ENCODE measurements around the gene MYL12A. TPM values are rescaled to one million over a fixed set of nuclear protein-coding genes. Genes with fewer than 3 reads are reported as not detected.

MYL12A gene
- total RNA-seq, 1 donor from 2014 or later: 1,143 TPM

DNA sequence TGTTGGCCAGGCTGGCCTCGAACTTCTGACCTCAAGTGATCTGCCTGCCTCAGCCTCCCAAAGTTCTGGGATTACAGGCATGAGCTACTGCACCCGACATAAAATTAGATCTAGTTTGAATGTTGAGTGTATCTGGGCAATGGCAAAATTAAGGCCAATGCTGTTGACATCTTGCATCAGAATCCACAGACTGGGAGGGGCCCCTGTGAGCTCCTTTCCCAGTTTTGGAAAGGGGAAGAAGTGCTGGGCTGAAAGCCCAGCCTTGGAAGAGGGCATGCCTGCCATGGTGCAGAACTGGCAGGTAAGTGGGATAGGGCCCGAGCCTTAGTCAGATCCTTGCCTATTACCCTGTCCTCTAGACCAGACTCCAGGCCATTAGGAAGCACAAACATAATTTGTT lies 23.4 kb upstream of the MYL12A start:
- no peak for DNase-seq (ENCODE audit: low read depth in 2 of 2)

DNA sequence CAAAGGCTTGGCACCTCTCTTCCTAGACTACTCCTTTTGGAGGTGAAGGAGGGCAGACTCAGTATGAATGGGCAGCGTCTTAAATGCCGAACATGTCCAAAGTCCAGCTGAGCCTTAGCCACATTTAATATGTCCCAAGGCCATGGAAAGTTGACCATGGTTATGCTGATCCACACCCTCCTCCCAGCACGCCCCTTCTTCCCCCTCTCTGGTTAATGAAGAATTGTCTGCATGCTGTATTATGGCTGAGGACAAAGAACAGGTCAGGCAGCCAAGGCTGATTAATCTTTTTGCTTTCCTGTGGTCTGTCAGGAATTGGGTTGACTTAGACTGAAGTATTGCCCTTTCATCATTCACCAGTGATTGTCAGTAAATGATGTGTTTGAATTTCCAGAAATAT lies 22.0 kb upstream of the MYL12A start:
- DNase-seq (ENCODE audit: low read depth in 2 of 2): no peak

DNA sequence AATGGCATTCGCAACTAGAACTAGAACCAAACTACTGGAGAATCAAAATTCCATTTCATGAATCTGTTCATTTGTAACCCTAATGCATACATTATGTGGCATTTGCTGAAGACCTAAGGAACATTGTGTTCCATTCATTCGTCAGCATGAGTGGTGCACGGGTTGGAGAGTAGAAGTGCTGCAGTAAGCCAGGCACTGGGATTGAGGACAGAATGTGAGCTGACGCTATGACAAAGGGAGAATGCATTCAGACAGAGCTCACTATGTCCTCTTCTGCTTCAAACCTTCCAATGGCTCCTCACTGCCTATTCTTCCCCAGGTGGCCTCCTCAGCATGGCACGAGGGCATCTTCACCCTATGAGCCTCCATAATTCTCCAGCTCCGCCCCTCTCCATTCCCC lies 21.6 kb upstream of the MYL12A start:
- no peak for DNase-seq (ENCODE audit: low read depth in 2 of 2)

DNA sequence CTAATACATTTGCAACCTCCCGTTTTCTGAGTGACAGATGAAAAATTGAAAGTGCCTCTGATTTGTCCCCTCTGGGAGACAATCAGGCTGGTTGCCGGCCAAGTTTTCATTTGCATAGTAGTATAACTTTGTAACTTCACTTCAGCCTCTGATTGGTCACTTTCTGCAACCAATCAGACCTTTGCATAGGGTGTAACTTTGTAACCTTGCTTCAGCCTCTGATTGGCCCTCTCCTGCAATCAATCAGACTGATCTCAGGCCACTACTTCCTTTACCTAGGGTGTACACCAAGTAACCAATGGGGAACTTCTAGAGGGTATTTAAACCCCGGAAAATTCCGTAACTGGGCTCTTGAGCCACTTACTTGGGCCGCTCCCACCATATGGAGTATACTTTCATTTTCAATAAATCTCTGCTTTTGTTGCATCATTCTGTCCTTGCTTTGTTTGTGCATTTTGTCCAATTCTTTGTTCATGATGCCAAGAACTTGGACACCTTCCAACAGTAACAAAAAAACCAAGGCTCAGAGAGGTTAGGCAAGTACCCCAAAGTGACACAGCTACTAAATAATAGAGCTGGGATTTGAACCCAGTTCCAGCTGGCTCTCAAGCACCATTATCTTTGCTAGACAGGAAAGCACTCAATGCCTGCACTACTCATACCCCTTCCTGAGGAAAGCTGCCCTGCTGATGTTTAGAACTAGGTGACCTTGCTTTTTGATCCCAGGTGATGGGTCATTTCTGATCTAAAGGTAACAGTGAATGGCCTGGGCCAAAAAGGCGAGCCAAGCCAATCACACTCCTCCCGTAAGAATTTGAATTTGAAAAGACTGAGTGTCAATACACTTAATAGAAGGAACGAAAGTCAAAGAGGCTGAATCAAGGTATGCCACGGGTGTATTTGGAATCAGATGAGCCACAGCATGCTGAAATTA lies 16.9 kb upstream of the MYL12A start:
- no peak for DNase-seq (ENCODE audit: low read depth in 2 of 2)

DNA sequence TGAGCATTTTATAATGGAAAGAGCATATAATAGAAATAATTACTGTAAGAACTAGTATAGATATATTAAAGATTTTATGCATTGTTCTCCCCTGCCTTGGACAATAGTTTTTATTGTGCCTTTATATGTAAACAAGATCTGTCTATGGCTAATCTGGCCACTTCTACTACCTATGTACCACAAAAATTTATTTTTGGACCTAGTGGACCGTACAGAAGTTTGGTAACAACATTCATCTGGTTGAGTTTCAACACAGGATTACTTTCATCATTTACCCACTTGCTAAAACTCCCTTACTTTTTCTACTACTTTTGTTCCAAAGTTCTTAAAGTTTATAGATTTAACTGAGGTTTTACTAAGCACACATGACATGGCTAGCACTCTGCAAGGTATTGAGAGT lies 14.6 kb upstream of the MYL12A start:
- DNase-seq (ENCODE audit: low read depth in 2 of 2): no peak

DNA sequence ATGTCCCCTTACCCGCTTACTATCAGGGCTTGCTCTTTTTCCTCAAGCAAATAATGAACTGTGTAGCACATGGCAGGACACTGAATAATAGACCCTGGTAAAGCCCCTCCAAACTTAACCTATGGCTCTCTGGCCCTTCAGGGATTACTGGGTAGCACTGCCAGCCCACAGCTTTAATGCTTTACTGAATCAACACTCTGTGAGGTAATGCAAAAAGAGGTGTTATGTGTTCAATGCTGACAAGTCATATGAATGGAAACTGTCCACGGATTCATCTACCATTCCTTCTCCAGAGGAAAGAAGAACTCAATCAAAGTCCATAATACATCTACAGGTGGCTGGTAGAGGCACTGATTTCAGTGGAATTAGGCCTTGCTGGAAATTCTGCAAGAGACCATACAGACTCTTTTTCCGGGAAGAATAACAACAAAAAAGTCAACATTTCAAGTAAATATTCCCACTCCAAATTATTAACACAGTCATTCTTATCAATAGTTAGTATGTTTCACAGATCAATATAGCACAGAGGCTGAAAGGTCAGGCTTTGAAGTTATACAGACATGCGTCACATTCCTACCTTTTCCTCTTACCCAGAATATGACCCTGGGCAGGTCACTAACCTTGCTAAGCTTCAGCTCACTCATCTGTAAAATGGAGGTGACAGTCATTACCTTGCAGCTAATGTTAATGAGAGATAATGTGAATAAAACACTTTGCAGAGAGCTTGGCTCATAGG lies 14.0 kb upstream of the MYL12A start:
- no peak for DNase-seq (ENCODE audit: low read depth in 2 of 2)

DNA sequence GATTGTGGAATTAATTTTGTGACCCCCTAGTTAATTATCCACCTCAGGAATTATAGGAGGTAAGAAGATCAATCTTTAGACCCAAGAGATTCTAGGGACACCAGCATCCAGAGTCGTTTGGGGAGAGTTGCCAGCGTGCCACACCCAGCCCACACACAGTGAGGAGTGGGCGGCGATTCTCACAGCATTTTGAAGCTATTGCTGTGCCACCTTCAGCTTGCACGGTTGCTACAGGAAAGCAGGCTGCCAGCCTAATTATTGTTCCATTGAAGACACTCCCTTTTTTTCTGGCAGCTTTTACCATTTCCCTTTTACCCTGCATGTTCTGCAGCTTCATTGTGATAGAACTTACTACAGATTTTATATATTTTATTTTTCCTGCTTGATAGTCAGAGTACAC lies 13.1 kb upstream of the MYL12A start:
- DNase-seq (ENCODE audit: low read depth in 2 of 2): no peak

DNA sequence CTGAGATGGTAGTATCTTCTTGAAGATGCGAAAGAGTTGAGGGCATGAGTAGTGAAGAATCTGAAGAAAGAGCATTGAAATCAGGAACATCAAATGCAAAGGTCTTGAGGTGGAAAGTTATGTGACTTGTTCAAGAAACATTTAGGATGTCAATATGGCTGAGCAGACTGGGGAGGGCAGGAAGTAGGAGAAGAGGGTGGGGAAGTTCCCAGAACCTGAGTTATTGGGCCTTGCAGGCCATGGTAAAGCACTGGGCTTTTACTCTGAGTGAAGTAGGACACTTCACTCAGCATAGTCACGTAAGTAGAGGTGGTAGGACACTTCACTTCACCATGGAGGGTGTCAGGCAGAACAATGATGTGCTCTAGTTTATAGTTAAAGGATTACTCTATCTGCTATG lies 11.8 kb upstream of the MYL12A start:
- DNase-seq (ENCODE audit: low read depth in 2 of 2): no peak

DNA sequence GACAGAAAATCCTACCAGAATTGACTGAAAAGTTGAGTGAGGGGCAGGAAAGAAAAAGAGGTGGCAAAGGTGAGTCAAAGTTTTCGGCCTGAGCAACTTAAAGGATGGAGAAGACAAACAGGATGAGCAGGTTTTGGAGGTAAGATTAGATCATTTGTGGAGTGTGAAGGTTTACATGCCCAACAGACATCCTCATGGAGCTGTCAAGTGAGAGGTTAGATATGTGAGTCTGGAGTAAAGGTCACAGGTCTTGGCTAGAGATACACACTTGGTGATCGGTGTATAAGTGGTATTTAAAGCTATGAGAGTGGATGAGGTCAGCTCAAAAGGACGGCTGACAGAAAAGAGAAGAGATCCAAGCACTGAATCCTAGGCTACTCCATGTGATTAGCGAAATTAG lies 11.1 kb upstream of the MYL12A start:
- DNase-seq (ENCODE audit: low read depth in 2 of 2): no peak

DNA sequence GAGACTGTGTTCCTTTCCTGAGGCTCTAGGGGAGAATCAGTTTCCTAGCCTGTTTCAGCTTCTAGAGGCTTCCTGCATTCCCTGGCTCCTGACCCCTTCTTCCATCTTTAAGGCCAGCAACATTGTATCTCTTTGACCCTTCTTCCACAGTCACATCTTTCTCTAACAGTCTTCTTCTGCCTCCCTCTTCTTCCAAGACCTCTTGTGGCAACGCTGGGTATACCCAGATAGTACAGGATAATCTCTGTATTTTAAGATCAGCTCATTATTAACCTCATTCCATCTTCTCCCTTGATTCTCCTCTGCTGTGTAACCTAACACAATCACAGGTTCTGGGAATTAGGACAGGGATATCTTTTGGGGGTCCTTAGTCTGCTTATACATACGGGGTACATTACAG lies 8.9 kb upstream of the MYL12A start:
- DNase-seq (ENCODE audit: low read depth in 2 of 2): no peak

DNA sequence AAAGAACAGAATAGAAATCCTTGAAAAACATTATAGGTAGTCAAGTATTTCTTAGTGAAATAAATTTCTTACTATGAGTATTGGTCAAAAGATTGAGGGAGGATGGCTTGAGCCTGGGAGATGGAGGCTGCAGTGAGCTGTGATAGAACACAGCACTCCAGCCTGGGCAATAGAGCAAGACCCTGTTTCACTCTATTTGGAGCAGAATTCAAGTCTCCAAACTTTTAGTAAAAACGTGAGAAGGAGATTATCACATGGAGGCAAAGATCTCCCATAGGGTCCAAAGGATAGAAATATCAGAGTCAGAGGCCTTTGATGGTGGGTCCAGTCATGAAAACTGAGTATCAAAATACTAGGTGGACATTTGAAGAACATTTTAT lies 2.4 kb upstream of the MYL12A start:
- no peak for DNase-seq (ENCODE audit: low read depth in 2 of 2)

DNA sequence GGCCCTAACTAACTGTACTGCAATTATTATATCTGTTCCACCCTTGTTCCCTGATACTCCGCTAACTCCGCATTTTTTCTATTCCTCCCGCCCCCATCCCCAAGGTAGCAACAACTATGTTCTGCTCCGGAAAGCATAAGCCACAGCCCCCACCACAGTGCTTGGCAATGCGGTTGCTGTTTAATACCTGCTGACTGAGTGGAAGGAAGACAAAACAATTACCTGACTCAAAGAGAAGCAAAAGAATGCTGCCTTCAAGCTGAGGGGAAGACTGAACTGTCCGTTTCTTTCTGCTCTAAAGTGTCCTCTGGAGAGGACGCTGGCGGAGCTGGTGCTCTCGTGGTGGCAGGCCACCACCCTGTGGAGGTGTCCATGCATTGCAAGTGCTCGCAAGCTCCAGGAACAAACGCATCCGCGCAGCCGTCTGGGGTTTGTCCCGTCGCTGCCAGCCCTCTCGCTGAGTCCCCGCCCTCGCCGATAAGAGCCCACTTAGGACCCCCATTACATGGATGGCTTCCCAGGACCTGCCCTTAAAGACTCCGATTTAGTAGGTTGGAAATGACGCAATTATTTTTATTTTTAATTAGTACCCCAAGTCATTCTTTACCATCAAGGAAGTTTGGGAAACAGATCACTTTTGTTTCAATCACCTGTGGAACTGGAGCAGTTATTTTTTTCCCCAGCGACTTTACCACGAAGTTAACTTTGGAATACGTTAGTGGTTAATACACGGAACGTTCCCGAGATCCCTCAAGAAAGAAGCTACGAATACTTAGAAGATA lies 1.6 kb upstream of the MYL12A start:
- DNase-seq (ENCODE audit: low read depth in 2 of 2): peak; percentile 84 to 92

DNA sequence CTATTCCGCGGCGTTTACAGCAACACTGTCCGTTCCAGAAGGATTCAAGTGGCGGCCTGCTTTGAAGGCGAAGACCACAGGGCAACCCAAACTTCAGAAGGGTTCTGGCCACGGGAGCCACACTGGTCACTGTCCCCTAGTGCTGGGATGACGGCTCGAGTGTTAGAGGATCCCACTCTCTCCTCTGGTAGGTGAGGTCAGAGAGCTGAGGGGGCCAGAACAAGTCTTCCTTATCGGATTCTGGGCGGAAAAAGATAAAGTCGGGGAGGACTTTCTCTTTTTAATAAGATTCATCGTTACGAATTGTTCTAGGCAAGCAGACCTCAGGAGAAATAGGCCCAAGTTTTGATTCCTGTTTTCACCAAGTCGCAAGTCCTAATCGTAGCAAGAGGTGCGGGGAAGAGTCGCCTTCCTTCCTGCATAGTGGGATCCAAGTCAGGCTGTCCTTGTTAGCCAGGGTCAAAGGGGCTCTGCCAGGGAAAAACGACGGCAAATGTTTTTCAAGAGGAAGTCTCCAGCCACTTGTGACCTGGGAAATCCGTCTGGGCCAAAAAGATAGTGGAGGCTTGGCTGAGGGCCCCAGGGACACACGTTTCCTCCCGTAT lies 864 bp upstream of the MYL12A start:
- DNase-seq (ENCODE audit: low read depth in 2 of 2): peak; percentile 95 to 97

DNA sequence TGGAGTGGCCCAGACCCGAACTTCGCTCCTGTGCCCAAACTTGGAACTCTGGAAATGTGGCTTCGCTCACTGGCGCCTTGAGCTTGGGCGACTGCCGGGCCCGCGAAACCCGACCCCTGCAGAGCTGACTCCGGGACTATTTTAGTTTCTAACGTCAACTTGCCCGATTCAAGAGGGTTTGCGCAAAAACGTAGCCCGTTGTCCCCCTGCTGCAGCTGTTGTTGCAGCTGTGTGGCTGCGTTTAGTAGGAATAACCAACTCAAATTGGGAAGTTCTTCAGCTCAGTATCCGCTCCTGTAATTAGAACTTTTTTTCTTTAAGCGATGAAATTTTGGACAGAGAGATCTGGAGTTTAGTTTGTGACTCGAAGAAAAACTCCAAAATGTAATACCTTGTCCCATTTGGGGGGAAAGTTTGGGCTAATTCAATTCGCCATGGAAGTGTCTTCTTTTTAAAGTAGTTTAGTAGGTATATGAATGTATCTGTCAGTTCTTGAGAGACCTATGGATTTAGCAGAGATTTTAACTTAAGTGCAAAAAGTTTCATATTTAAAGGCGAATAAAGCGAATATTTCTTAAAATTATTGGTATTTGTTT lies 559 bp downstream of the MYL12A start:
- peak in 1 of 2 donors; percentile 70 for DNase-seq (ENCODE audit: low read depth in 2 of 2)

DNA sequence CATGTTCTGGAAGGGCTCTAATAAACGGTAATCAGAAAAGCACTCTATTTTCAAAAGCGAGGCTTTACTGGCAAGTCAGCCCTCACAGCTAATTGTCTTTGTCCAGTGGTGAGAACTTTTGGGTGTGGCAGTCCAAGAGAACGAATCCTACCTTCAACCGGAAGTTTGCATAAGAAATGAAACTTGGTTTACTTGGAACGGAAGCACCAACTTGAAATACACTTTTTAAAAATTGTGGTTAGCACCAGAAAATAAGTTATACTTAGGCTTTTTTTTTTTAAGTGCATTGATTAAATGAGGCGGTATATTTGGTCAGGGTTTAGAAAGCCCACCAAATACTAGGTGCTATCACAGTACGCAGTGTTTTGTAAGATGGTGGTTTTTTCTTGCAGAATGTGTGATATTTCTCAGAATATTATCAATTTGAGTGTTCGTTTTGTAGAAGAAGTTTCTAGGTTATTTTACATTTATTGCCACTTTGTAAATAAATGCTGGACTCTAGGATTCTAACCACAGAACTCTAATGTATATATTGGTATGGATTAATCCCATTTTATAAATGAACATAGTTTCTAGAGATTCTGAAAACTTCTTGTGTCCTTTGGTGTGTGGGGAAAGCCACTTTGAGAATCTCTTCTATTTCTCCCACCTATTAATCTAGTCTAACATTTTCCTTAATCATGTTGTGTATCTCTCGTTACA lies 1.2 kb downstream of the MYL12A start:
- DNase-seq (ENCODE audit: low read depth in 2 of 2): peak in 1 of 2 donors; percentile 64

DNA sequence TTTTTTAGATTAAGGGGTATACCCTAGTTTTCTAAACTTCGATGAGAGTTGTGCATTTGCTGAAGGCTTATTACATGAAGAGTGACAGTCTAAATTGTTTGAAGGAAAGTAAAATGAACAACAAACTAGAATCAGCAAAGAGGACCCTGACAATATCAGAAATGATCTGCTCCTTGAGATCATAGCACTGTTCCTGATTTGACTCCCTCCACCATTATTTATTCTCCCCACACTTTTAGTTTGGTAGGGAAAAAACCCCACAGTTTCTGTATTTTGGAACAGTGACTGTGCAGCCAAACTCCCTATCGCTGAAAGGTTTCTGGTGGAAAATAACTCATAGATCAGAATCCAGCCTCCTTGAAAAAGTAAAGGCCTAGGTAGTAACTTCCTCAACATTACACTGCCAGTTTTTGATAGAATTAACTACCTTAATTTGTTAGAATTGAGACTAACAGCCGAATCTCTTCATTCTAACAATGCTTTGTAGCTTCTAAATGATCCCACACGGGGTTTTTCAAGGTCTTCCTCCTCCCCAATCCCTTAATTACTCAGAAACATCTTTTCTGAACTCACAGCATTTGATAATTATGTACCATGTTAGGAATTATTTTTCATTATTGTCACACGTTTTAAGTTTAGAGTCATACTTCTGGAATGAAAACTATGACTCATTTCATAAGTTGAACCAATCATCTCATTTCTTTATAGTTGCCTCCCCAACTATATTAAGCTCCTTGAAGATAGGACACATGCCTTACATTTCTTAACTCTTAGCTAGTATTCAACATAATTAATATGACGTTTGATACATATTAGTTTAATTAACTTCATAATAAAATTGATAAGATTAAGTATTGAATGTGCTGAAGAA lies 2.9 kb downstream of the MYL12A start:
- DNase-seq (ENCODE audit: low read depth in 2 of 2): peak in 1 of 2 donors; percentile 71

DNA sequence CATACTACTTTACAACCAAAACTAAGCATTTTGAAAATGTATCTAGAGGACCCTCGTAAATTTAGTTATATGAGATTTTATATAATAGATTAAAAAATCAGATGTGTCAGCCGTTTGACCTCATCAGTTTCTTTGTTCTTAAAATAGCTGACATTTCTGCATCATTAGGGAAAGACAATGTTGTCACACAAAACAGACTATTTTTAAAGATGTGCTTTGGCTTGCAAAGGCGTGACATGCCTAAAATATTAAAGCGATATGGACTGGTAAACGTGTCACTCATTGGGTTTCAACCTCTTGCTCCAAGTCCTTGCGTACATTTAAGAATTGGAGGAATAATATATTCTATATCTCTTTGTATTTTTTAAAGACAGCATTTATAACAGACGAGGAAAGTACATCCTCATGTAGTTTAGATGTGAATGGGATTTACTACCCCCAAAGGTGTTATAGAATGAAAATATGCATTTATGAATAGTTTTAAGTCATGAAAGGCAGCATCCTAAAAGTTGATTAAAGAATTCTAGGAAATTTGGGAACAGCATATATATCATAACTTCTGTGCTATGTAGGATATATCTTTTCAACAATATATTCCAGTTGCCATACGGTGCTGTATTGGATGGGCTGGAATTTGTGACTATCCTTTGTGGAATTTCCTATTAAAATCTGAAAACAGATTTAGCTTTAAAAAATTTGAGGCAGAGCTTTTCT lies 3.8 kb downstream of the MYL12A start:
- peak in 1 of 2 donors; percentile 22 for DNase-seq (ENCODE audit: low read depth in 2 of 2)

DNA sequence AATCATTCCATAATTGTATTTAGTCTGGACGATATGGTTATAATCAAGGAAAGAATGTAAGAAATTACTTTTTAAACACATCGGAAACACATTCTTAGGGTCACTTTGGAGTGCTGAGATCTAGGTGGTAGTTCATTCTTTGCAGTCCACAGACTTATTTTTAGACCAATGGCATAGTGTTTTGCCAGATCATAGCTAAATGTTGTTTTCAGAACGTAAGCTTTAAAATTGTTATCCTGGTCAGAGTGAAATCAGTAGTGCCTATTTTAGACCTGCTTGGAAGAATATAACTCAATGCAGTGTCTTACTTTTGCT lies 4.3 kb downstream of the MYL12A start:
- DNase-seq (ENCODE audit: low read depth in 2 of 2): peak in 1 of 2 donors; percentile 37

DNA sequence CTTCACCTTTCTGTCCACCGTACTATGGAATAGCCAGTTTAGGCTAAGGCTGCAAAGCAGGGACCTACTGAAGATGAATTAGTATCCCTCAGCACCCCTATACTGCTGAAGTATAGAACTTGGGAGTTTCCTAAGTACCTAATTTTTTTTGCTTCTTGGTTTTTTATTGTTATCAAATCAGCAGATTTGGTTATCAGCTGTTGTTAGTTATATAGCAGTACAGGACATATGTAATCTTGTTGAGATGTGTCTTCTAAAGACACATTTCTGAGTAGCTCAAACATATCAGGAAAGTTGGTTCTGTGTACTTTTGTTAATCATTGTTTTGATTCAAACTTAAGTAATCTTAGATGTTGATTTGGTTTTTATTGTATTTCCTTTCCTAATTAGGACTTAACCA lies 5.2 kb downstream of the MYL12A start:
- DNase-seq (ENCODE audit: low read depth in 2 of 2): no peak

Measured in dermis microvascular lymphatic vessel endothelial cell (primary cell).